Parathyroid adenoma (tissue), 2 donors: ENCODE data around the gene GJD3.

Experiments
- H2AFZ ChIP-seq: fragments of 300-600 bp; sonication (generic); one replicate; pipeline ENCODE4 v1.7.0; 2017; ENCODE audit warnings: antibody characterized with exemption, mild to moderate bottlenecking
- H3K27ac ChIP-seq: fragments of 300-600 bp; sonication (generic); one replicate; pipeline ENCODE4 v1.7.0; 2017
- H3K27me3 ChIP-seq: fragments of 300-600 bp; sonication (generic); one replicate; pipeline ENCODE4 v1.7.0; 2017; ENCODE audit warnings: low read length; ENCODE audit not compliant: control insufficient read depth, insufficient read depth
- H3K36me3 ChIP-seq: fragments of 300-600 bp; sonication (generic); one replicate; pipeline ENCODE4 v1.7.0; 2017; ENCODE audit warnings: low read length; ENCODE audit not compliant: control insufficient read depth, insufficient read depth
- H3K4me1 ChIP-seq: fragments of 300-600 bp; sonication (generic); one replicate; pipeline ENCODE4 v1.7.0; 2017; ENCODE audit warnings: control low read depth
- H3K4me2 ChIP-seq: fragments of 300-600 bp; sonication (generic); one replicate; pipeline ENCODE4 v1.7.0; 2017; ENCODE audit warnings: low read length
- H3K4me3 ChIP-seq: fragments of 300-600 bp; sonication (generic); one replicate; pipeline ENCODE4 v1.7.0; 2017; ENCODE audit warnings: low read depth, low read length
- H3K79me2 ChIP-seq: fragments of 300-600 bp; sonication (generic); one replicate; pipeline ENCODE4 v1.7.0; 2017; ENCODE audit warnings: control low read depth
- H3K9ac ChIP-seq: fragments of 300-600 bp; sonication (generic); one replicate; pipeline ENCODE4 v1.7.0; 2017; ENCODE audit warnings: mild to moderate bottlenecking
- H3K9me3 ChIP-seq: fragments of 300-600 bp; sonication (generic); one replicate; pipeline ENCODE4 v1.7.0; 2017; ENCODE audit warnings: low read length; ENCODE audit not compliant: control insufficient read depth
- TF ChIP-seq, protein P1 (sequence below): fragments of 300-600 bp; sonication (generic); IDR thresholded peaks from one replicate; pipeline ENCODE4 v1.7.0; 2017; ENCODE audit warnings: antibody characterized with exemption, mild to moderate bottlenecking
- donor health status: primary hyperparathyroidism.

GJD3 gene

DNA sequence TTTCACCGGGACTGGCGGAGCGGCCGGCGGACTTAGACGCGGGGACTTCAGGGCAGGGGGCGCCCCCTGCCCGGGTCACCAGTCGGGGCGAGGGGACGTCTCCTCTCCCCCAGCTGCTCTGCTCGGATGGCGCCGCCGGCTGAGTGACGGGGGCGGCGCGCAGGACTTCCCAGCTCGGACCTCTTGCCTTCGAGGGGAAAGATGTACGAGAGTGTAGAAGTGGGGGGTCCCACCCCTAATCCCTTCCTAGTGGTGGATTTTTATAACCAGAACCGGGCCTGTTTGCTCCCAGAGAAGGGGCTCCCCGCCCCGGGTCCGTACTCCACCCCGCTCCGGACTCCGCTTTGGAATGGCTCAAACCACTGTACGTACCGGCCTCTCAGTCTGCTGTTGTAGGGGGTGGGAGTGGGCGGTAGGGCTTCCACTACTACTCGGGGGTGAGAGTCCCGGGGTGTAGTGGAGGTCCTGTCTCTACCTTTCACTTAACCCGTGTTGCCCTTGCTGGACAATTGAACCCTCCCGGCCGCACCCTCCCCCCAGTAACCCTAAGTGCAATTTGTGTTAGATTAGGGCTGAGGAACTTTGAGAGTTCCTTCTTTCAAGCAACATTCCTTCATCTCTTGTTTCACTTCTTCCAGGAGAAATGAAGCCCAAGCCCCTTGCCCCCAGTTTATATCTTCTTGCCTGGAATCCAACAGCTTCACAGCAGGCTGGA lies 21.9 kb downstream of the GJD3 start:
- H3K4me1 ChIP-seq, result peaks cover 33% of the 10 kb centered on the region
- TF ChIP-seq, protein P1, sequence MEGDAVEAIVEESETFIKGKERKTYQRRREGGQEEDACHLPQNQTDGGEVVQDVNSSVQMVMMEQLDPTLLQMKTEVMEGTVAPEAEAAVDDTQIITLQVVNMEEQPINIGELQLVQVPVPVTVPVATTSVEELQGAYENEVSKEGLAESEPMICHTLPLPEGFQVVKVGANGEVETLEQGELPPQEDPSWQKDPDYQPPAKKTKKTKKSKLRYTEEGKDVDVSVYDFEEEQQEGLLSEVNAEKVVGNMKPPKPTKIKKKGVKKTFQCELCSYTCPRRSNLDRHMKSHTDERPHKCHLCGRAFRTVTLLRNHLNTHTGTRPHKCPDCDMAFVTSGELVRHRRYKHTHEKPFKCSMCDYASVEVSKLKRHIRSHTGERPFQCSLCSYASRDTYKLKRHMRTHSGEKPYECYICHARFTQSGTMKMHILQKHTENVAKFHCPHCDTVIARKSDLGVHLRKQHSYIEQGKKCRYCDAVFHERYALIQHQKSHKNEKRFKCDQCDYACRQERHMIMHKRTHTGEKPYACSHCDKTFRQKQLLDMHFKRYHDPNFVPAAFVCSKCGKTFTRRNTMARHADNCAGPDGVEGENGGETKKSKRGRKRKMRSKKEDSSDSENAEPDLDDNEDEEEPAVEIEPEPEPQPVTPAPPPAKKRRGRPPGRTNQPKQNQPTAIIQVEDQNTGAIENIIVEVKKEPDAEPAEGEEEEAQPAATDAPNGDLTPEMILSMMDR, result no peak
- H3K36me3 ChIP-seq, result no peaks in the 10 kb centered on the region
- H2AFZ ChIP-seq, result peak overlapping the region; percentile 77
- peak overlapping the region; percentile 74 for H3K4me3 ChIP-seq
- no peaks in the 10 kb centered on the region for H3K27me3 ChIP-seq
- no peak overlapping the region for H3K9ac ChIP-seq
- peak overlapping the region; percentile 94 for H3K4me2 ChIP-seq
- no peaks in the 10 kb centered on the region for H3K9me3 ChIP-seq
- H3K79me2 ChIP-seq, result peaks cover 11% of the 10 kb centered on the region
- peak overlapping the region; percentile 86 for H3K27ac ChIP-seq

DNA sequence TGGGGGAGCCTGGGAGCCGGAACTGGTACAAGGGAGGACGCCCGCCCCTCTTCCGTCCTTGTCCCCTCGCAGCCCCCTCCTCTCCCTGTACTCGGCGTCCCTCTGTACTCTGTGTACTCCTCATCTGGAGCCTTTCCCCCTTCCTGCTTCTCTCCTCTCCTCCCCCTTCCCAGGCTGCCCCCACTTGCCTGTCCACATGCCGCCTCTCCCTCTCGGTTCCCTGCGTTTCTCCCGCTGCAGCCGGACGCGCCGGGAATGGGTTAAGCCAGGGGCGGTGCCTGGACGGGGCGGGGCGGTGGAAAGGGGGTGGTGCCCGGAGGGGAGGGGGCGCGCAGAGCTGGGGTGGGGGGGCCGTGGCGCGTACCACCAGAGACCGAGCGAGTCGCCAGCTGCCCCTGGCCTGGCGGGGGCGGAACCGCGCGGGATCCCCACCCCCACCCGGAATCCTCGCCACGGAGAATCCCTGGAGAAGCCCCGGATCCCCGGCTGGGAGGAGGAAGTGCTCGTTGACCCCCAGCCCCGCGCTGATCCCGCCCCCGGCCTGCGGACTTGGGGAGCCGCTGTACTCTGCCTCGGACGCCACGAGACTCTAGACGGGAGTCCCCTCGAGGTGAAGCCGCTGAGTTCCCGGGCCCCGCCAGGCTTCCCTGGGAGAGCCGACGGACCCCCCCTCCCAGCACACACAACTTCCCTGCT lies 22.6 kb downstream of the GJD3 start:
- Histone ChIP-seq H3K36me3 (no peaks in the 10 kb centered on the region), H3K27me3 (no peaks in the 10 kb centered on the region), H2AFZ (peak overlapping the region; percentile 77), H3K9ac (peak overlapping the region; percentile 74), H3K4me3 (peak overlapping the region; percentile 74), H3K9me3 (no peaks in the 10 kb centered on the region), H3K4me1 (peaks cover 30% of the 10 kb centered on the region), H3K27ac (peak overlapping the region; percentile 86), H3K4me2 (peak overlapping the region; percentile 94), H3K79me2 (peaks cover 16% of the 10 kb centered on the region)
- TF ChIP-seq, protein P1, result no peak

DNA sequence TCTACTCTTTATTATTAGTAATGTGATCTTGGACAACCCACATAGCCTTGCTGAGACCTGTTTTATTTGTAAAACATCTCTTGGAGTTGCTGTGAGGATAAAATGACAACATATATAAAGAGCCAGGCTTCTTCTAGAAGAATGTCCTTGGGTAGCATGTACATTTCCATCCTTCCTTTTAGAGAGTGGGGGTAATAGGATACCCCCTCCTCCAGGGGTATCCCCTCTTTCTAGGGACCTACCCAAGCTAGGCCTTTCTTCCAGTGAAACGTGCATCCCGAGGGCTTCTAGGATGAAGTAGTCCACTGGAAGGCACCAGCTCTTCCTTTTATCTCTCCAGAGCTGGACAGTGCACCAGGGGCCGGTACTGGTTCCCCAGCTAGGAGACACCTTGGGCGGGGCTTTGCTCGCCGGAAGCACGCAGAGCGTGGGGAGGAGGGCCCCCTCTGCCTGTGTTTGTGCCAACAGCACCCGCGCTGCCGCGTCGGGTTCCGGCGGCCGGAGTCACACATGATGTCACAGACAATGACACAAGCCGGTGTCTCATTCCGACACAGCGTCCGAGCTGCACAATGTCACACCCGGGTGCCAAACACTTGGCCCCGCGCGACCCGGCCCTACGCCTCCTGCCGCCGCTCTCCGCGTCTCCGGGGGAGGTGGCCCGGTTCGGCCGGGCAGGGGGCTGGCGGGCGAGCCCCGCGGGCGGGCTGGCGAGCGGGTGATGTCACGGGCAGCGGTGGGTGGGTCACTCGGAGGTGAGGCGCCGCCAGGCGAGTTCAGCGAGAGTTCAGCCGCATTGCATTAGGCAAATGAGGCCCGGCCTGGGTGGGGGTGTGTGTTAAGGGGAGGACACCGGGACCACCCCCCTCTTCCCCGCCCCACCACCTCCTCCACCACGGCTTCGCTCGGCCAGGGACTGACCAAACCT lies 23.4 kb downstream of the GJD3 start:
- H3K27me3 ChIP-seq, result no peaks in the 10 kb centered on the region
- peak overlapping the region; percentile 74 for H3K4me3 ChIP-seq
- peaks cover 29% of the 10 kb centered on the region for H3K4me1 ChIP-seq
- H3K36me3 ChIP-seq, result no peaks in the 10 kb centered on the region
- H3K9ac ChIP-seq, result peak overlapping the region; percentile 74
- H3K79me2 ChIP-seq, result peaks cover 19% of the 10 kb centered on the region
- TF ChIP-seq, protein P1, result peak; percentile 39
- peak overlapping the region; percentile 77 for H2AFZ ChIP-seq
- peak overlapping the region; percentile 94 for H3K4me2 ChIP-seq
- no peaks in the 10 kb centered on the region for H3K9me3 ChIP-seq
- H3K27ac ChIP-seq, result peak overlapping the region; percentile 86

DNA sequence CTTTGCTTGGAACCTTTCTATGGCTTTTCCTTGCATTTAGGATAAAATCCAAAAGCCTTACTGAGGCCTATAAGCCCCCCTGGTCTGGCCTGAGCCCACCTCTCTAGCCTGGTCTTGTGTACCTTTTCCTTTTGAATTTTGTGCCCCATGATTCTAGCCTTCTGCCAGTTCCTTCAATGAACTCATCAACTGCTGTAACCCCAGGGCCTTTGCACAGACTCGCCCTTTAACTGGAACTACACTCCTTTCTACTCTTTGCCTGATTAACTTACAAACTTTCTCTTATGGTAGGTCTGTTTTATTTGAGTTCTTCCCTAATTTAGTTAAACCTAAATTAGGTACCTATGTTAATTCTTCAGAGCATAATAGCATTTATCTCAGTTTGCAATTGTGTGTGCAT lies 24.2 kb downstream of the GJD3 start:
- Histone ChIP-seq H3K27ac (peak overlapping the region; percentile 86), H3K9ac (no peak overlapping the region), H3K4me3 (no peak overlapping the region)

More for the DNA sequence above, 24.2 kb downstream of the GJD3 start:
- peaks cover 27% of the 10 kb centered on the region for H3K79me2 ChIP-seq
- H3K4me1 ChIP-seq, result peaks cover 23% of the 10 kb centered on the region
- no peaks in the 10 kb centered on the region for H3K36me3 ChIP-seq
- no peak overlapping the region for H3K4me2 ChIP-seq
- H3K9me3 ChIP-seq, result no peaks in the 10 kb centered on the region
- no peak overlapping the region for H2AFZ ChIP-seq
- no peaks in the 10 kb centered on the region for H3K27me3 ChIP-seq
- TF ChIP-seq, protein P1, result no peak
